ENCODE results near the gene LRCOL1.

DNA sequence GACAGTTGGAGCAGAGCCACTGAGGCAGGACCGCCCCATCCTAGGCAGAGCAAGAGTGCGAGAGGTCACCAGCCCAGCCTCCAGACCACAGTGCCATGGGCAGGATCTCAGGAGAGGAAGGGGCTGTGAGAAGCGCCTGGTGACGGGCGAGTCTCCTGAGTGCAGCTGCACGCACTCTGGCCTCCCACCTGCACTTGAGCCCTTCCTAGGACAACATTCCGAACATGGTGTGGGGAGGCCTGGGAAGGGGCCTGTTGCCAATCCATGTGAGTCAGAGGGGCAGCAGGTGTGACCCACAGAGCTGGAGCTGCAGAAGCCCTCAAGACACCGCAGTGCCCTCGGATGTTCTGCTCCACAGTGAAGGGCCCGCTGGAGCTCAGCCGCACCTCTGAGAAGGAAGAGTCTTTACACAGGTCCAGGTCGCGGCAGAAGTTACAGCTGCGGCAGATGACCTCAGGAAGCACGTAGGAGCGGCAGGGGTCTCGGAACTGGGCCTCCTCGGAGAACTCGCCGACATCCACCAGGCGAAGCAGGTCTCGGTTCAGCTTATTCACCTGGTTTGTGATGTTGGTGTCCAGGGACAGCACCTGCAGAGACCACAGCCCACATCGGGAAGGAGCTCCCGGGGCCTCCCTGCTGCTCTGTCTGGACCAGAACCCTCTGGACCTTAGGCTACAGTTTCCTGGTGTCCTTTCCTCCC is 15.5 kb upstream of the LRCOL1 start:
- TF ChIP-seq NFRKB (IDR thresholded peaks at IDR 0.05): no peak
- no peak for TF ChIP-seq BHLHE40 (IDR thresholded peaks at IDR 0.05; ENCODE audit: borderline replicate concordance)
- TF ChIP-seq SP1 (IDR thresholded peaks at IDR 0.05): no peak
- no peak for TF ChIP-seq SUZ12 (IDR thresholded peaks at IDR 0.05)
- no peak for TF ChIP-seq FOXM1 (IDR thresholded peaks at IDR 0.05; ENCODE audit: borderline replicate concordance)
- no peak for TF ChIP-seq CTBP1 (IDR thresholded peaks at IDR 0.05; ENCODE audit: borderline replicate concordance)
- no peak for TF ChIP-seq FOXA1 (IDR thresholded peaks at IDR 0.05)
- TF ChIP-seq L3MBTL2 (conservative IDR thresholded peaks at IDR 0.05): no peak
- TF ChIP-seq HDGF (IDR thresholded peaks at IDR 0.05; ENCODE audit: borderline replicate concordance): no peak
- TF ChIP-seq, protein P1, sequence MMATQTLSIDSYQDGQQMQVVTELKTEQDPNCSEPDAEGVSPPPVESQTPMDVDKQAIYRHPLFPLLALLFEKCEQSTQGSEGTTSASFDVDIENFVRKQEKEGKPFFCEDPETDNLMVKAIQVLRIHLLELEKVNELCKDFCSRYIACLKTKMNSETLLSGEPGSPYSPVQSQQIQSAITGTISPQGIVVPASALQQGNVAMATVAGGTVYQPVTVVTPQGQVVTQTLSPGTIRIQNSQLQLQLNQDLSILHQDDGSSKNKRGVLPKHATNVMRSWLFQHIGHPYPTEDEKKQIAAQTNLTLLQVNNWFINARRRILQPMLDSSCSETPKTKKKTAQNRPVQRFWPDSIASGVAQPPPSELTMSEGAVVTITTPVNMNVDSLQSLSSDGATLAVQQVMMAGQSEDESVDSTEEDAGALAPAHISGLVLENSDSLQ (IDR thresholded peaks at IDR 0.05): no peak
- no peak for TF ChIP-seq TARDBP (IDR thresholded peaks at IDR 0.05)
